HepG2 (cell line): ENCODE measurements around the gene CYBB. TPM values are rescaled to one million over a fixed set of nuclear protein-coding genes. Genes with fewer than 3 reads are reported as not detected.

Source experiments
- ATAC-seq: fragments of 200-7000 bp; cut with Tn5 transposase; 3 replicates; pipeline ENCODE4 v1.9.1; 2020; ENCODE audit warnings: mild to moderate bottlenecking, moderate library complexity
- BruUV-seq: library from RNA; stranded (reverse); fragments of 400-500 nt; replicated peaks from 2 replicates; lab custom pipeline; 2021; lab: Mats Ljungman, UMichigan
- CTCF ChIA-PET: fragments of 300-600 bp; formaldehyde crosslinking; extraction: SDS; loops from one replicate; lab custom pipeline; 2021; ENCODE audit warnings: low total read pairs, inconsistent platforms, low intra/inter-chr PET ratio; lab: Yijun Ruan, JAX
- POLR2A ChIA-PET: fragments of 350-600 bp; sonication (Branson Sonifier 250); formaldehyde crosslinking; loops from one replicate; lab custom pipeline; 2020; ENCODE audit warnings: antibody characterized with exemption, inconsistent platforms; lab: Yijun Ruan, JAX
- DNase-seq: peaks from one replicate; pipeline ENCODE4 v3.0.0-alpha.2; 2015; ENCODE audit warnings: low spot score
- FAIRE-seq: peaks from 3 replicates; lab custom pipeline; 2011; peaks lifted over from hg19 to GRCh38; lab: Jason Lieb, UNC
- H2AFZ ChIP-seq: one replicate; pipeline ENCODE4 v1.6.1; 2011; ENCODE audit warnings: low read length, inconsistent platforms
- H3K27ac ChIP-seq: fragments of 300-600 bp; 3 replicates; pipeline ENCODE4 v1.8.0; 2011; ENCODE audit warnings: mixed run types, mild to moderate bottlenecking, mixed read lengths, low read length, inconsistent platforms; ENCODE audit not compliant: insufficient read depth; ENCODE audit errors: extremely low read length
- H3K27me3 ChIP-seq, 2 experiments: fragments of 200-600 bp in 1 of 2; 2 replicates in 1 of 2; 3 replicates in 1 of 2; pipeline versions ENCODE4 v1.6.0 to v1.8.0; 2011; ENCODE audit warnings: low read length in 2 of 2, mild to moderate bottlenecking in 2 of 2, moderate library complexity in 2 of 2, inconsistent platforms in 1 of 2; ENCODE audit not compliant: insufficient read depth in 2 of 2, control insufficient read depth in 1 of 2
- H3K36me3 ChIP-seq, 2 experiments: fragments of 200-600 bp in 1 of 2; replicated peaks in 1 of 2; 2 replicates in 1 of 2; 3 replicates in 1 of 2; pipeline versions ENCODE4 v1.5.1 to v1.8.0; 2011; ENCODE audit warnings: low read length in 2 of 2, inconsistent platforms in 1 of 2; ENCODE audit not compliant: insufficient read depth in 2 of 2, control insufficient read depth in 1 of 2
- H3K4me1 ChIP-seq: 2 replicates; pipeline ENCODE4 v1.5.1; 2012; ENCODE audit warnings: low read length, inconsistent platforms; ENCODE audit not compliant: insufficient read depth
- H3K4me2 ChIP-seq: 2 replicates; pipeline ENCODE4 v1.6.0; 2011; ENCODE audit warnings: low read depth, low read length, inconsistent platforms
- H3K4me3 ChIP-seq, 3 experiments: fragments of 200-600 bp in 1 of 3; sonication (generic), shearing (Covaris generic) in 1 of 3; replicated peaks in 1 of 3; 2 replicates each; pipeline ENCODE4 v1.5.1; 2011 to 2016; ENCODE audit warnings: low read length in 3 of 3, inconsistent platforms in 2 of 3, low read depth in 2 of 3, mild to moderate bottlenecking in 2 of 3, control low read depth in 1 of 3, mixed read lengths in 1 of 3; ENCODE audit not compliant: insufficient read depth in 1 of 3
- H3K79me2 ChIP-seq: one replicate; pipeline ENCODE4 v1.6.1; 2011; ENCODE audit warnings: low read length, inconsistent platforms; ENCODE audit not compliant: insufficient read depth
- H3K9ac ChIP-seq: 2 replicates; pipeline ENCODE4 v1.6.0; 2011; ENCODE audit warnings: mild to moderate bottlenecking, low read depth, low read length, inconsistent platforms; ENCODE audit not compliant: insufficient read depth
- H3K9me3 ChIP-seq: 2 replicates; pipeline ENCODE4 v1.5.1; 2012; ENCODE audit warnings: mild to moderate bottlenecking, low read length
- H4K20me1 ChIP-seq: 2 replicates; pipeline ENCODE4 v1.6.0; 2011; ENCODE audit warnings: inconsistent platforms, mild to moderate bottlenecking, low read length, moderate library complexity; ENCODE audit not compliant: insufficient read depth
- FOXA3 ChIP-seq: IDR thresholded peaks from 2 replicates; pipeline ENCODE4 v1.6.1; 2016; ENCODE audit warnings: missing genetic modification reagents, missing compliant biosample characterization
- GMEB1 ChIP-seq: sonication (generic); formaldehyde crosslinking; IDR thresholded peaks from 2 replicates; pipeline ENCODE4 v1.5.1; 2020; ENCODE audit warnings: missing genetic modification reagents, mild to moderate bottlenecking, borderline replicate concordance
- GZF1 ChIP-seq: sonication (generic); formaldehyde crosslinking; IDR thresholded peaks from 2 replicates; pipeline ENCODE4 v1.5.1; 2020; ENCODE audit warnings: mild to moderate bottlenecking, missing genetic modification reagents
- HIVEP1 ChIP-seq: sonication (generic); formaldehyde crosslinking; IDR thresholded peaks from 2 replicates; pipeline ENCODE4 v1.4.0; 2020; ENCODE audit warnings: mild to moderate bottlenecking, missing genetic modification reagents
- TEAD3 ChIP-seq: optimal IDR thresholded peaks from 2 replicates; pipeline ENCODE3; 2016; ENCODE audit warnings: borderline replicate concordance
- TIGD3 ChIP-seq: sonication (generic); formaldehyde crosslinking; IDR thresholded peaks from 2 replicates; pipeline ENCODE4 v1.5.1; 2020; ENCODE audit warnings: mild to moderate bottlenecking, missing genetic modification reagents, borderline replicate concordance
- ZBTB33 ChIP-seq: sonication (generic); formaldehyde crosslinking; IDR thresholded peaks from 2 replicates; pipeline ENCODE4 v1.4.0; 2020; ENCODE audit warnings: missing genetic modification reagents
- ZMYM3 ChIP-seq: sonication (generic); formaldehyde crosslinking; IDR thresholded peaks from 2 replicates; pipeline ENCODE4 v1.5.1; 2020; ENCODE audit warnings: mild to moderate bottlenecking, missing genetic modification reagents
- ZNF33B ChIP-seq: sonication (generic); formaldehyde crosslinking; IDR thresholded peaks from 2 replicates; pipeline ENCODE4 v1.5.1; 2020; ENCODE audit warnings: mild to moderate bottlenecking, missing genetic modification reagents
- ZNF367 ChIP-seq: sonication (generic); formaldehyde crosslinking; IDR thresholded peaks from 2 replicates; pipeline ENCODE4 v1.4.0; 2020; ENCODE audit warnings: missing genetic modification reagents, borderline replicate concordance
- WGBS: methylation state at CpG from one replicate; pipeline ENCODE4 v1.1.6; 2017; ENCODE audit warnings: low lambda C conversion rate; 5-methylcytosine and 5-hydroxymethylcytosine counted together
- in situ Hi-C: cut with HindIII; loops from 2 replicates; pipeline ENCODE4 v1.10.0; 2017; ENCODE audit warnings: low pct_unique_long_range_greater_than_20kb; ENCODE audit not compliant: extremely low pct_ligation_motif_present
- intact Hi-C: fragments of 100-400 bp; cut with micrococcal nuclease; formaldehyde crosslinking; loops from one replicate; pipeline ENCODE4 v1.10.0; 2022; ENCODE audit not compliant: unreplicated experiment
- polyA plus RNA-seq, 8 experiments: library from polyadenylated mRNA; depleted of rRNA in 3 of 8; stranded (reverse) in 7 of 8; unstranded in 1 of 8; fragments of >200 nt; fragmentation: Illumina TruSeq in 4 of 8; extraction: Trizol in 4 of 8; gene quantifications; 2 replicates each; pipeline versions ENCODE4 v1.2.1 to v1.2.3, GENCODE V29; 2011 to 2016; ENCODE audit warnings: low read depth in 4 of 8, missing spikeins in 1 of 8, mixed read lengths in 1 of 8; ENCODE audit not compliant: insufficient read depth in 1 of 8
- total RNA-seq, 5 experiments: library from RNA; depleted of rRNA; stranded (reverse); fragments of >200 nt; fragmentation: Illumina TruSeq; extraction: Trizol; gene quantifications; 2 replicates each; pipeline ENCODE4 v1.2.3, GENCODE V29; 2016; ENCODE audit warnings: low read depth in 1 of 5
- TF ChIP-seq, protein P1 (sequence below): sonication (generic); formaldehyde crosslinking; IDR thresholded peaks from 2 replicates; pipeline ENCODE4 v1.4.0; 2020; ENCODE audit warnings: missing genetic modification reagents; ENCODE audit errors: not compliant biosample characterization
- TF ChIP-seq, protein P2 (sequence below): sonication (generic); formaldehyde crosslinking; IDR thresholded peaks from 2 replicates; pipeline ENCODE4 v1.5.0; 2020; ENCODE audit warnings: missing genetic modification reagents

The CYBB gene
- total and polyA plus RNA-seq, 2 of the 13 experiments (the other 11 are each of a cell fraction or from before 2014, with no cell fraction given) = not detected

GRCh38 chrX:37813570-37813969 lies 33.7 kb downstream of the CYBB start:
- no peak for TF ChIP-seq FOXA3 (CRISPR knock-in tag)
- TF ChIP-seq ZMYM3 (CRISPR knock-in tag) = no peak
- TF ChIP-seq, protein P1, sequence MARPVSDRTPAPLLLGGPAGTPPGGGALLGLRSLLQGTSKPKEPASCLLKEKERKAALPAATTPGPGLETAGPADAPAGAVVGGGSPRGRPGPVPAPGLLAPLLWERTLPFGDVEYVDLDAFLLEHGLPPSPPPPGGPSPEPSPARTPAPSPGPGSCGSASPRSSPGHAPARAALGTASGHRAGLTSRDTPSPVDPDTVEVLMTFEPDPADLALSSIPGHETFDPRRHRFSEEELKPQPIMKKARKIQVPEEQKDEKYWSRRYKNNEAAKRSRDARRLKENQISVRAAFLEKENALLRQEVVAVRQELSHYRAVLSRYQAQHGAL (CRISPR knock-in tag) = no peak
- no peak for TF ChIP-seq TIGD3 (CRISPR knock-in tag)
- TF ChIP-seq GMEB1 (CRISPR knock-in tag) = no peak
- TF ChIP-seq HIVEP1 (CRISPR knock-in tag) = no peak
- no peak for TF ChIP-seq ZNF367 (CRISPR knock-in tag)
- TF ChIP-seq ZNF33B (CRISPR knock-in tag) = no peak
- no peak for TF ChIP-seq ZBTB33 (CRISPR knock-in tag)
- no peak for TF ChIP-seq TEAD3
- TF ChIP-seq, protein P2, sequence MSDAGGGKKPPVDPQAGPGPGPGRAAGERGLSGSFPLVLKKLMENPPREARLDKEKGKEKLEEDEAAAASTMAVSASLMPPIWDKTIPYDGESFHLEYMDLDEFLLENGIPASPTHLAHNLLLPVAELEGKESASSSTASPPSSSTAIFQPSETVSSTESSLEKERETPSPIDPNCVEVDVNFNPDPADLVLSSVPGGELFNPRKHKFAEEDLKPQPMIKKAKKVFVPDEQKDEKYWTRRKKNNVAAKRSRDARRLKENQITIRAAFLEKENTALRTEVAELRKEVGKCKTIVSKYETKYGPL (CRISPR knock-in tag) = no peak
- TF ChIP-seq GZF1 (CRISPR knock-in tag) = no peak
- ChIA-PET POLR2A (no interaction called here), CTCF (no interaction called here)
- ATAC-seq (no peak), DNase-seq (no peak), FAIRE-seq (no peak)
- Histone ChIP-seq H3K27ac (no peak overlapping the region), H3K79me2 (no peaks in the 10 kb centered on the region), H4K20me1 (no peaks in the 10 kb centered on the region), H3K36me3 (no peaks in the 10 kb centered on the region), H2AFZ (no peak overlapping the region), H3K9ac (no peak overlapping the region), H3K9me3 (no peaks in the 10 kb centered on the region), H3K4me1 (no peaks in the 10 kb centered on the region), H3K4me2 (no peak overlapping the region), H3K27me3 (no peaks in the 10 kb centered on the region), H3K4me3 (no peak overlapping the region)
- WGBS = 67% methylated on average over 3 of the region's 4 CpGs
- in situ Hi-C loops = no loop called here
- no TSS peak for BruUV-seq
- intact Hi-C loops = no loop called here
